Spleen (tissue), 11 donors: ENCODE measurements around the gene PTPN11. TPM values are rescaled to one million over a fixed set of nuclear protein-coding genes. Genes with fewer than 3 reads are reported as not detected.

ENCODE experiments used
- DNase-seq: peaks from one replicate; pipeline ENCODE4 v3.0.0-alpha.2; 2020
- H3K27ac ChIP-seq, 8 donors: fragments of 200-600 bp; sonication (generic) in 7 of 8; 1 replicate in 4 of 8; 2 replicates in 4 of 8; pipeline versions ENCODE4 v1.5.0 to v1.8.0; 2016 to 2021; ENCODE audit warnings: inconsistent platforms in 4 of 8, mild to moderate bottlenecking in 4 of 8, moderate library complexity in 1 of 8
- H3K27me3 ChIP-seq, 7 donors: fragments of 200-600 bp; sonication (generic) in 6 of 7; replicated peaks in 1 of 7; 1 replicate in 4 of 7; 2 replicates in 3 of 7; pipeline versions ENCODE4 v1.5.0 to v1.8.0; 2016 to 2021; ENCODE audit warnings: inconsistent platforms in 3 of 7, mild to moderate bottlenecking in 1 of 7
- H3K36me3 ChIP-seq, 6 donors: fragments of 200-600 bp; sonication (generic) in 5 of 6; 1 replicate in 4 of 6; 2 replicates in 2 of 6; pipeline versions ENCODE4 v1.5.0 to v1.8.0; 2016 to 2021; ENCODE audit warnings: inconsistent platforms in 2 of 6
- H3K4me1 ChIP-seq, 6 donors: fragments of 200-600 bp; sonication (generic) in 5 of 6; 1 replicate in 3 of 6; 2 replicates in 3 of 6; pipeline versions ENCODE4 v1.5.0 to v1.8.0; 2016 to 2021; ENCODE audit warnings: inconsistent platforms in 3 of 6
- H3K4me3 ChIP-seq, 8 donors: fragments of 200-600 bp; sonication (generic) in 7 of 8; 1 replicate in 4 of 8; 2 replicates in 4 of 8; pipeline versions ENCODE4 v1.5.0 to v1.8.0; 2016 to 2021; ENCODE audit warnings: inconsistent platforms in 4 of 8, mild to moderate bottlenecking in 4 of 8, moderate library complexity in 2 of 8
- H3K9me3 ChIP-seq, 8 donors: fragments of 200-600 bp; sonication (generic) in 7 of 8; 1 replicate in 4 of 8; 2 replicates in 4 of 8; pipeline versions ENCODE4 v1.5.0 to v1.8.0; 2016 to 2021; ENCODE audit warnings: inconsistent platforms in 4 of 8
- CTCF ChIP-seq, 11 experiments: fragments of 200-600 bp in 7 of 11; fragments of 450-650 bp in 4 of 11; sonication (generic) in 4 of 11; IDR thresholded peaks in 8 of 11; conservative IDR thresholded peaks in 3 of 11; 1 replicate in 7 of 11; 2 replicates in 4 of 11; pipeline versions ENCODE4 v1.4.0 to v1.8.0; 2016 to 2021; ENCODE audit warnings: antibody characterized with exemption in 11 of 11, inconsistent platforms in 4 of 11, mild to moderate bottlenecking in 1 of 11
- POLR2A ChIP-seq, 3 donors: fragments of 450-650 bp; IDR thresholded peaks; one replicate each; pipeline ENCODE4 v1.5.1; 2017; ENCODE audit warnings: antibody characterized with exemption in 3 of 3, mild to moderate bottlenecking in 1 of 3
- POLR2AphosphoS5 ChIP-seq, 3 donors: sonication (generic); formaldehyde crosslinking; IDR thresholded peaks; one replicate each; pipeline ENCODE4 v1.5.1; 2017; ENCODE audit warnings: antibody characterized with exemption in 3 of 3
- WGBS, 5 donors: extraction: QIAGEN DNeasy Blood & Tissue Kit in 3 of 5; methylation state at CpG; one replicate each; pipeline versions ENCODE4 v1.1.5 to v1.1.7; 2013 to 2018; 5-methylcytosine and 5-hydroxymethylcytosine counted together
- intact Hi-C: fragments of 100-400 bp; cut with DNase I; formaldehyde crosslinking; loops from one replicate; pipeline ENCODE4 v1.15.0; 2023; ENCODE audit warnings: low total_unique reads
- polyA plus RNA-seq, 3 donors: library from polyadenylated mRNA; stranded (reverse); fragments of 200-250 nt; gene quantifications; one replicate each; pipeline ENCODE4 v1.2.1, GENCODE V29; 2013
- total RNA-seq, 7 donors: library from RNA; depleted of rRNA in 3 of 7; stranded (reverse); fragments of >200 nt in 3 of 7; fragmentation: NEBNext Ultra II Directional in 4 of 7; extraction: Animal tissue kit (Norgen Biotek cat#: 25700) in 4 of 7; gene quantifications; one replicate each; pipeline versions ENCODE4 v1.1.0 to v1.2.1, GENCODE V29; 2016 to 2021
- donor health status: healthy with polysubstance abuse.
- donor health status: DM: no; HTN: no; CAD: no; lungs with moderate emphysema.
- donor health status: DM: no; HTN: no; CAD: no.
- donor health status: Bipolar disorder and iron deficiency.
- donor health status: healthy.
- donor health status: DM: no; HTN: no; CAD: no.
- donor health status: DM: yes; HTN: yes; CAD: no.

Gene PTPN11
- total and polyA plus RNA-seq, 10 donors, result 12.1 to 71.8 (median 61.5) TPM

DNA sequence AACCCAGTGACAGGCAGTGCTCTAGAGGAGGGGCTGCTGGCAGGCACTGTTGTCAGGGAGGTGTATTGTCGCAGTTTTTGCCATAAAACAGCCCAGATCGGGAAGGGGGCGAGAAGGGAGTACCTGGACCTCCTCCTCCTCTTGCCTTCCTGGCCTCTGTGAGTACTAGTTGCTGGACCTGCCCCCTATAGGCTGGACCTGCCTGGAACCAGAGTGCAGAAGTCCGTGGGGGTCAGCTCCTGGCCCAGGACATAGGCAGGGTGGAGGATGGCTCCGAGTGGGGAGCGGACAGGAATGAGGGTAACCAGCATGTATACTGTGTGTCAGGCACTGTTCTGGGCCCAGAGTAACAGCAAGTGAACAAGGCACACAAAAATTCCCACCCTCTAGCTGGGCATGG is 116.3 kb downstream of the PTPN11 start:
- no peaks in the 10 kb centered on the region for H3K36me3 ChIP-seq
- 88 to 97% (median 89%) methylated on average over 6 of the region's 6 CpGs for WGBS, 5 donors
- peaks cover 0 to 5% (median 0%) of the 10 kb centered on the region in 7 donors for H3K27me3 ChIP-seq
- H3K27ac ChIP-seq, result no peak overlapping the region
- H3K9me3 ChIP-seq, result no peaks in the 10 kb centered on the region
- H3K4me1 ChIP-seq, result no peaks in the 10 kb centered on the region
- DNase-seq, result no peak
- TF ChIP-seq POLR2AphosphoS5 (IDR thresholded peaks at IDR 0.05) (no peak), CTCF (IDR thresholded peaks at IDR 0.05 in 8 of 11, conservative IDR thresholded peaks at IDR 0.05 in 3 of 11) (no peak), POLR2A (IDR thresholded peaks at IDR 0.05) (no peak)
- H3K4me3 ChIP-seq, result no peak overlapping the region
- intact Hi-C loops, result no loop called here

GRCh38 chr12:112535637-112536366 is 117.1 kb downstream of the PTPN11 start:
- 79 to 88% (median 84%) methylated on average over 6 of the region's 6 CpGs for WGBS, 5 donors
- no peaks in the 10 kb centered on the region for H3K4me1 ChIP-seq
- intact Hi-C loops, result no loop called here

GRCh38 chr12:112536367-112536730 is 117.6 kb downstream of the PTPN11 start:
- intact Hi-C loops, result no loop called here
- WGBS, 5 donors, result 85 to 94% (median 90%) methylated on average over 6 of the region's 6 CpGs
- no peaks in the 10 kb centered on the region for H3K36me3 ChIP-seq
- no peaks in the 10 kb centered on the region for H3K9me3 ChIP-seq
- H3K4me1 ChIP-seq, result no peaks in the 10 kb centered on the region
- H3K27me3 ChIP-seq, result peaks cover 0 to 9% (median 0%) of the 10 kb centered on the region in 7 donors
- no peak for DNase-seq
- H3K27ac ChIP-seq, result no peak overlapping the region
- H3K4me3 ChIP-seq, result no peak overlapping the region
- no peak for TF ChIP-seq POLR2AphosphoS5 (IDR thresholded peaks at IDR 0.05)
- TF ChIP-seq CTCF (IDR thresholded peaks at IDR 0.05 in 8 of 11, conservative IDR thresholded peaks at IDR 0.05 in 3 of 11), result no peak
- no peak for TF ChIP-seq POLR2A (IDR thresholded peaks at IDR 0.05)

More at GRCh38 chr12:112535637-112536366, 117.1 kb downstream of the PTPN11 start:
- Histone ChIP-seq H3K27ac (no peak overlapping the region), H3K9me3 (no peaks in the 10 kb centered on the region), H3K36me3 (no peaks in the 10 kb centered on the region), H3K4me3 (no peak overlapping the region), H3K27me3 (peaks cover 0 to 9% (median 0%) of the 10 kb centered on the region in 7 donors)
- DNase-seq, result no peak
- TF ChIP-seq POLR2AphosphoS5 (IDR thresholded peaks at IDR 0.05), result no peak
- no peak for TF ChIP-seq CTCF (IDR thresholded peaks at IDR 0.05 in 8 of 11, conservative IDR thresholded peaks at IDR 0.05 in 3 of 11)
- no peak for TF ChIP-seq POLR2A (IDR thresholded peaks at IDR 0.05)

DNA sequence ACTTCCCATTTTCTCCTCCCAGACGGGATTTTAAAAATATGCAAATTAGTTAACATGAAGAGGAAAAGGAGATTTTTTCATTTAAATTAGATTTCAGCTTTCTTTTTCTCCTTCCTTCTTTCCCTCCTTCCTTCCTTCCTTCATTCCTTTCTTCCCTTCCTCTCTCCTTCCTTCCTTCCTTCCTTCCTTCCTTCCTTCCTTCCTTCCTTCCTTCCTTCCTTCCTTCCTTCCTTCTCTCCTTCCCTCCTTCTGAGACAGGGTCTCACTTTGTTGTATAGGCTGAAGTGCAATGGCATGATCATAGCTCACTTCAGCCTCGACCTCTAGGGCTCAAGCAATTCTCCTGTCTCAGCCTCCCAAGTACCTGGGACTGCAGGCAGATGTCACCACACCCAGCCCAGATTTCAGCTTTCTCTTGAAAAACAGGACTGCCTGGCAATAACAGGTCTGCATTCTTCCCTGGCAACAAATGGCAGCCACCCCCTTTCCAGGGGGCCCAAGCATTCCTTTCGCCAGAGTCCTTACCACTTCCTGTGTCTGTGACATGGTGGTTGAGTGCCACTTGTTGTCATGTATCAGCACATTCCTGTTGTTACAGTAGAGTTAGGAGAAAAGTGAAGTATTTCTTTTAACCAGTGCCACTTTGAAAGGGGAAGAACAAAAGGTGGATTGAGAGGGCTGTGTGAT is 119.1 kb downstream of the PTPN11 start:
- Histone ChIP-seq H3K9me3 (no peaks in the 10 kb centered on the region), H3K27ac (no peak overlapping the region), H3K27me3 (peaks cover 0 to 19% (median 0%) of the 10 kb centered on the region in 7 donors), H3K4me1 (no peaks in the 10 kb centered on the region), H3K4me3 (no peak overlapping the region), H3K36me3 (no peaks in the 10 kb centered on the region)
- intact Hi-C loops, result no loop called here
- 23 to 33% (median 32%) methylated on average over 3 of the region's 3 CpGs for whole genome bisulfite sequencing, 5 donors
- no peak for DNase-seq
- TF ChIP-seq POLR2A (IDR thresholded peaks at IDR 0.05) (no peak), POLR2AphosphoS5 (IDR thresholded peaks at IDR 0.05) (no peak), CTCF (IDR thresholded peaks at IDR 0.05 in 8 of 11, conservative IDR thresholded peaks at IDR 0.05 in 3 of 11) (no peak)
